HCT116 (cell line): Measurements from ENCODE around the gene RHOU. TPM values are rescaled to one million over a fixed set of nuclear protein-coding genes. Genes with fewer than 3 reads are reported as not detected.

Experiments
- ATAC-seq: fragments of 200-7000 bp; cut with Tn5 transposase; 2 replicates; pipeline ENCODE4 v1.9.1; 2020; ENCODE audit warnings: mild to moderate bottlenecking, moderate library complexity
- BruUV-seq: library from RNA; stranded (reverse); fragments of 400-500 nt; replicated peaks from 2 replicates; lab custom pipeline; 2021; lab: Mats Ljungman, UMichigan
- CTCF ChIA-PET: fragments of 300-600 bp; sonication (Branson Sonifier 250); formaldehyde crosslinking; loops from one replicate; lab custom pipeline; 2021; ENCODE audit warnings: antibody characterized with exemption; lab: Charles Lee
- POLR2A ChIA-PET: fragments of 300-600, 350-600 bp; sonication (Branson Sonifier 250); formaldehyde crosslinking; loops from one replicate; lab custom pipeline; 2021; ENCODE audit warnings: antibody characterized with exemption; lab: Charles Lee
- RAD21 ChIA-PET, 2 experiments: fragments of 300-600 bp; sonication (Branson Sonifier 250); formaldehyde crosslinking; loops; one replicate each; lab custom pipeline; 2023; ENCODE audit warnings: low total read pairs in 2 of 2; ENCODE audit not compliant: uncharacterized antibody in 2 of 2, unreplicated experiment in 2 of 2, low non-redundant PET in 1 of 2; lab: Charles Lee
- DNase-seq: peaks from one replicate; pipeline ENCODE4 v3.0.0-alpha.2; 2010; ENCODE audit warnings: low read depth, low spot score
- H2AFZ ChIP-seq: fragments of 200-600 bp; shearing (Covaris generic), sonication (generic); 2 replicates; pipeline ENCODE4 v1.6.1; 2017; ENCODE audit warnings: low read depth, mixed run types, mixed read lengths, antibody characterized with exemption, low read length; ENCODE audit not compliant: poor library complexity, severe bottlenecking
- H3K27ac ChIP-seq: 2 replicates; pipeline ENCODE4 v1.5.1; 2012; ENCODE audit warnings: low read depth, low read length
- H3K27me3 ChIP-seq: fragments of 200-600 bp; sonication (generic); 2 replicates; pipeline ENCODE4 v1.6.1; 2016; ENCODE audit warnings: mixed run types, low read length, mixed read lengths; ENCODE audit not compliant: insufficient read depth
- H3K36me3 ChIP-seq, 2 experiments: fragments of 200-500 bp in 1 of 2; fragments of 200-600 bp in 1 of 2; sonication (Bioruptor generic) in 1 of 2; sonication (generic) in 1 of 2; 2 replicates each; pipeline versions ENCODE4 v1.5.1 to v1.6.1; 2014 to 2016; ENCODE audit warnings: low read length in 2 of 2, inconsistent platforms in 1 of 2, mixed read lengths in 1 of 2, mixed run types in 1 of 2; ENCODE audit not compliant: insufficient read depth in 2 of 2, control insufficient read depth in 1 of 2
- H3K4me1 ChIP-seq, 2 experiments: fragments of 200-600 bp in 1 of 2; sonication (generic) in 1 of 2; 2 replicates each; pipeline versions ENCODE4 v1.5.1 to v1.6.1; 2012 to 2017; ENCODE audit warnings: low read length in 2 of 2, inconsistent platforms in 1 of 2, mild to moderate bottlenecking in 1 of 2, mixed read lengths in 1 of 2, mixed run types in 1 of 2, moderate library complexity in 1 of 2; ENCODE audit not compliant: insufficient read depth in 2 of 2, control insufficient read depth in 1 of 2
- H3K4me2 ChIP-seq: fragments of 200-600 bp; sonication (generic); 2 replicates; pipeline ENCODE4 v1.6.1; 2017; ENCODE audit warnings: mixed run types, low read length, mixed read lengths
- H3K4me3 ChIP-seq, 2 experiments: fragments of 200-600 bp in 1 of 2; sonication (generic) in 1 of 2; replicated peaks in 1 of 2; 2 replicates each; pipeline ENCODE4 v1.5.1; 2011 to 2016; ENCODE audit warnings: low read length in 2 of 2, control low read depth in 1 of 2, low read depth in 1 of 2, mild to moderate bottlenecking in 1 of 2, mixed read lengths in 1 of 2, mixed run types in 1 of 2
- H3K79me2 ChIP-seq: fragments of 200-600 bp; sonication (generic); 2 replicates; pipeline ENCODE4 v1.6.1; 2017; ENCODE audit warnings: mild to moderate bottlenecking, mixed run types, low read length, moderate library complexity, mixed read lengths; ENCODE audit not compliant: insufficient read depth
- H3K9ac ChIP-seq: fragments of 200-600 bp; sonication (generic); 2 replicates; pipeline ENCODE4 v1.6.1; 2016; ENCODE audit warnings: low read length, mixed read lengths
- H3K9me2 ChIP-seq: fragments of 200-600 bp; sonication (generic), shearing (Covaris generic); 2 replicates; pipeline ENCODE4 v1.6.1; 2017; ENCODE audit warnings: mixed run types, mild to moderate bottlenecking, moderate library complexity; ENCODE audit not compliant: insufficient read depth
- H3K9me3 ChIP-seq, 2 experiments: fragments of 200-500 bp in 1 of 2; fragments of 200-600 bp in 1 of 2; sonication (Bioruptor generic) in 1 of 2; sonication (generic) in 1 of 2; 2 replicates each; pipeline ENCODE4 v1.6.1; 2014 to 2017; ENCODE audit warnings: low read length in 2 of 2, mixed read lengths in 2 of 2, inconsistent platforms in 1 of 2, low read depth in 1 of 2, mild to moderate bottlenecking in 1 of 2, mixed run types in 1 of 2, moderate library complexity in 1 of 2; ENCODE audit not compliant: control insufficient read depth in 1 of 2, insufficient read depth in 1 of 2
- H4K20me1 ChIP-seq: fragments of 200-600 bp; sonication (generic), shearing (Covaris generic); 2 replicates; pipeline ENCODE4 v1.6.1; 2017; ENCODE audit warnings: mixed run types, mild to moderate bottlenecking, moderate library complexity; ENCODE audit not compliant: insufficient read depth
- CTCF ChIP-seq, 3 experiments: fragments of 200-600 bp in 1 of 3; sonication (generic) in 1 of 3; IDR thresholded peaks in 2 of 3; conservative IDR thresholded peaks in 1 of 3; 2 replicates each; pipeline ENCODE4 v1.5.1; 2012 to 2017; ENCODE audit warnings: low read depth in 2 of 3, low read length in 2 of 3, antibody characterized with exemption in 1 of 3, borderline replicate concordance in 1 of 3, control low read depth in 1 of 3, mild to moderate bottlenecking in 1 of 3, mixed read lengths in 1 of 3, mixed run types in 1 of 3, moderate library complexity in 1 of 3; ENCODE audit not compliant: insufficient read depth in 1 of 3
- EGR1 ChIP-seq: IDR thresholded peaks from 2 replicates; pipeline ENCODE4 v1.6.1; 2012; ENCODE audit warnings: low read depth
- ELF1 ChIP-seq: IDR thresholded peaks from 2 replicates; pipeline ENCODE4 v1.6.1; 2012; ENCODE audit warnings: low read depth, borderline replicate concordance
- EZH2 ChIP-seq: fragments of 200-600 bp; sonication (generic); IDR thresholded peaks from 2 replicates; pipeline ENCODE4 v1.6.1; 2017; ENCODE audit warnings: antibody characterized with exemption, mixed run types
- EZH2phosphoT487 ChIP-seq: fragments of 200-600 bp; IDR thresholded peaks from 2 replicates; pipeline ENCODE4 v1.6.1; 2018; ENCODE audit warnings: antibody characterized with exemption, borderline replicate concordance
- FOSL1 ChIP-seq: IDR thresholded peaks from 2 replicates; pipeline ENCODE4 v1.6.1; 2012; ENCODE audit warnings: low read depth
- POLR2A ChIP-seq: IDR thresholded peaks from 2 replicates; pipeline ENCODE4 v1.7.0; 2011; ENCODE audit warnings: borderline replicate concordance; ENCODE audit not compliant: insufficient read depth, insufficient read length; ENCODE audit errors: extremely low read depth
- POLR2AphosphoS5 ChIP-seq: IDR thresholded peaks from 2 replicates; pipeline ENCODE4 v1.6.1; 2011; ENCODE audit warnings: mild to moderate bottlenecking, low read depth, low read length, moderate library complexity
- SIN3A ChIP-seq: IDR thresholded peaks from 2 replicates; pipeline ENCODE4 v1.6.1; 2012; ENCODE audit warnings: low read depth
- ZNF274 ChIP-seq: fragments of 200-500 bp; sonication (Bioruptor generic); IDR thresholded peaks from 2 replicates; pipeline ENCODE4 v1.6.1; 2014; ENCODE audit warnings: mild to moderate bottlenecking, low read depth, low read length, inconsistent platforms
- intact Hi-C: fragments of 100-400 bp; cut with micrococcal nuclease; formaldehyde crosslinking; loops from 2 replicates; pipeline ENCODE4 v1.10.0; 2022
- total RNA-seq: library from RNA; stranded (reverse); gene quantifications from one replicate; pipeline ENCODE4 v1.2.1, GENCODE V29; 2021; ENCODE audit not compliant: unreplicated experiment
- TF ChIP-seq, protein P1 (sequence below): IDR thresholded peaks from 2 replicates; pipeline ENCODE4 v1.6.1; 2011; ENCODE audit warnings: mild to moderate bottlenecking, low read length, moderate library complexity; ENCODE audit not compliant: insufficient replicate concordance; ENCODE audit errors: extremely low read depth
- TF ChIP-seq, protein P2 (sequence below): IDR thresholded peaks from 2 replicates; pipeline ENCODE4 v1.6.1; 2012; ENCODE audit warnings: low read depth
- TF ChIP-seq, protein P3 (sequence below): IDR thresholded peaks from 2 replicates; pipeline ENCODE4 v1.6.1; 2012

The RHOU gene
- total RNA-seq, 1 experiment from 2014 or later: 4.0 TPM

DNA sequence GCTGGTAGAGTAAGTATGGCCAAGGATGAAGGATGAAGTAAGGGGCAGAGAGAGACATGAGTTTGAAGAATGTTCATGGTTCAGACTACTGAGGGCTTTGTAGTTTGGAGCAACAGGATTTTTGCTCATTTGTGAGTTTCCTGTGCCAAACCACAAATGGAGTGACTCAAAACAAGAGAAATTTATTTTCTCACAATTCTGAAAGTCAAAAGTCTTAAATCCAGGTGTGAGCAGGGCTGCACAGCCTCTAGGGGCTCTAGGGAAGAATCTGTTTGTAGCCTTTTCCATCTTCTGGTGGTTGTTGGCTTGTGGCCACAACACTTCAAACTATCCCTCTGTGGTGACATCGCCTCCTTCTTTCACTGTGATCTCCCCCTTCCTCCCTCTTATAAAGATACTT, 58.9 kb downstream of the RHOU start:
- no peak for ATAC-seq
- intact Hi-C loops: no loop called here
- Histone ChIP-seq H3K4me3 (no peak overlapping the region), H3K27me3 (no peaks in the 10 kb centered on the region), H3K36me3 (no peaks in the 10 kb centered on the region), H3K9me2 (no peaks in the 10 kb centered on the region), H3K9ac (no peak overlapping the region), H3K9me3 (no peaks in the 10 kb centered on the region), H3K4me2 (no peak overlapping the region), H3K27ac (no peak overlapping the region), H3K79me2 (no peaks in the 10 kb centered on the region), H3K4me1 (no peaks in the 10 kb centered on the region; a peak in 1 of 4 replicates), H4K20me1 (no peaks in the 10 kb centered on the region), H2AFZ (no peak overlapping the region)
- BruUV-seq: no TSS peak
- CTCF ChIA-PET: no interaction called here
- RAD21 ChIA-PET: no interaction called here
- DNase-seq: no peak
- POLR2A ChIA-PET: no interaction called here
- TF ChIP-seq, protein P1, sequence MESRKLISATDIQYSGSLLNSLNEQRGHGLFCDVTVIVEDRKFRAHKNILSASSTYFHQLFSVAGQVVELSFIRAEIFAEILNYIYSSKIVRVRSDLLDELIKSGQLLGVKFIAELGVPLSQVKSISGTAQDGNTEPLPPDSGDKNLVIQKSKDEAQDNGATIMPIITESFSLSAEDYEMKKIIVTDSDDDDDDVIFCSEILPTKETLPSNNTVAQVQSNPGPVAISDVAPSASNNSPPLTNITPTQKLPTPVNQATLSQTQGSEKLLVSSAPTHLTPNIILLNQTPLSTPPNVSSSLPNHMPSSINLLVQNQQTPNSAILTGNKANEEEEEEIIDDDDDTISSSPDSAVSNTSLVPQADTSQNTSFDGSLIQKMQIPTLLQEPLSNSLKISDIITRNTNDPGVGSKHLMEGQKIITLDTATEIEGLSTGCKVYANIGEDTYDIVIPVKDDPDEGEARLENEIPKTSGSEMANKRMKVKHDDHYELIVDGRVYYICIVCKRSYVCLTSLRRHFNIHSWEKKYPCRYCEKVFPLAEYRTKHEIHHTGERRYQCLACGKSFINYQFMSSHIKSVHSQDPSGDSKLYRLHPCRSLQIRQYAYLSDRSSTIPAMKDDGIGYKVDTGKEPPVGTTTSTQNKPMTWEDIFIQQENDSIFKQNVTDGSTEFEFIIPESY: no peak
- TF ChIP-seq POLR2AphosphoS5 (no peak), POLR2A (no peak), EGR1 (no peak), FOSL1 (no peak)

DNA sequence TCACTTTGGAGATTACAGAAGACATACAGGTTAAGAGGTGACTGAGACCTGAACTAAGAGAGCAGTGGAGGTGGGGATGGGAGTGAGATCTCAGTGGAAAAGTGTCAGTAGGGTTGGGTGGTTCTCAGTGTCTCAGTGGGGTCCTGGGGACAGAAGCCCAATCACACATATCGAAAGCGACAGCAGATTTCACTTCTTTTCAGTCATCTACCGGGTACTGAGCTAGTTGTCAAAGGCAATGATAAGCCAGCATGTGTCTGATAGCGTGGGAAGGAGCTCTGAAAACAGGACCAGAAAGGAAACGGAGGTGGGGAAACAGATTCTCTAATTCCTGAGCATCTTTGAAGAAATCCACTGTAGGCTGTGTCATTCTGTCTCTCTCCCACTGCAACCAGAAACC, 59.5 kb downstream of the RHOU start:
- ATAC-seq: no peak
- BruUV-seq: no TSS peak
- Histone ChIP-seq H3K9me3 (no peaks in the 10 kb centered on the region), H2AFZ (no peak overlapping the region), H3K9me2 (no peaks in the 10 kb centered on the region), H3K4me2 (no peak overlapping the region), H3K36me3 (no peaks in the 10 kb centered on the region), H4K20me1 (no peaks in the 10 kb centered on the region), H3K27me3 (no peaks in the 10 kb centered on the region), H3K4me3 (no peak overlapping the region), H3K9ac (no peak overlapping the region), H3K27ac (no peak overlapping the region), H3K4me1 (no peaks in the 10 kb centered on the region; a peak in 1 of 4 replicates), H3K79me2 (no peaks in the 10 kb centered on the region)
- no peak for DNase-seq
- RAD21 ChIA-PET: no interaction called here
- intact Hi-C loops: no loop called here
- POLR2A ChIA-PET: no interaction called here
- CTCF ChIA-PET: no interaction called here
- TF ChIP-seq ZNF274: no peak
- no peak for TF ChIP-seq SIN3A
- TF ChIP-seq EGR1: no peak
- no peak for TF ChIP-seq CTCF (IDR thresholded peaks at IDR 0.05 in 2 of 3, conservative IDR thresholded peaks at IDR 0.05 in 1 of 3; ENCODE audit: borderline replicate concordance in 1 of 3, insufficient read depth in 1 of 3, low read depth in 2 of 3, low read length in 2 of 3)
- TF ChIP-seq EZH2: no peak
- TF ChIP-seq ELF1: no peak
- TF ChIP-seq POLR2A: no peak
- TF ChIP-seq, protein P2, sequence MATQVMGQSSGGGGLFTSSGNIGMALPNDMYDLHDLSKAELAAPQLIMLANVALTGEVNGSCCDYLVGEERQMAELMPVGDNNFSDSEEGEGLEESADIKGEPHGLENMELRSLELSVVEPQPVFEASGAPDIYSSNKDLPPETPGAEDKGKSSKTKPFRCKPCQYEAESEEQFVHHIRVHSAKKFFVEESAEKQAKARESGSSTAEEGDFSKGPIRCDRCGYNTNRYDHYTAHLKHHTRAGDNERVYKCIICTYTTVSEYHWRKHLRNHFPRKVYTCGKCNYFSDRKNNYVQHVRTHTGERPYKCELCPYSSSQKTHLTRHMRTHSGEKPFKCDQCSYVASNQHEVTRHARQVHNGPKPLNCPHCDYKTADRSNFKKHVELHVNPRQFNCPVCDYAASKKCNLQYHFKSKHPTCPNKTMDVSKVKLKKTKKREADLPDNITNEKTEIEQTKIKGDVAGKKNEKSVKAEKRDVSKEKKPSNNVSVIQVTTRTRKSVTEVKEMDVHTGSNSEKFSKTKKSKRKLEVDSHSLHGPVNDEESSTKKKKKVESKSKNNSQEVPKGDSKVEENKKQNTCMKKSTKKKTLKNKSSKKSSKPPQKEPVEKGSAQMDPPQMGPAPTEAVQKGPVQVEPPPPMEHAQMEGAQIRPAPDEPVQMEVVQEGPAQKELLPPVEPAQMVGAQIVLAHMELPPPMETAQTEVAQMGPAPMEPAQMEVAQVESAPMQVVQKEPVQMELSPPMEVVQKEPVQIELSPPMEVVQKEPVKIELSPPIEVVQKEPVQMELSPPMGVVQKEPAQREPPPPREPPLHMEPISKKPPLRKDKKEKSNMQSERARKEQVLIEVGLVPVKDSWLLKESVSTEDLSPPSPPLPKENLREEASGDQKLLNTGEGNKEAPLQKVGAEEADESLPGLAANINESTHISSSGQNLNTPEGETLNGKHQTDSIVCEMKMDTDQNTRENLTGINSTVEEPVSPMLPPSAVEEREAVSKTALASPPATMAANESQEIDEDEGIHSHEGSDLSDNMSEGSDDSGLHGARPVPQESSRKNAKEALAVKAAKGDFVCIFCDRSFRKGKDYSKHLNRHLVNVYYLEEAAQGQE: no peak
- no peak for TF ChIP-seq EZH2phosphoT487
- TF ChIP-seq, protein P3, sequence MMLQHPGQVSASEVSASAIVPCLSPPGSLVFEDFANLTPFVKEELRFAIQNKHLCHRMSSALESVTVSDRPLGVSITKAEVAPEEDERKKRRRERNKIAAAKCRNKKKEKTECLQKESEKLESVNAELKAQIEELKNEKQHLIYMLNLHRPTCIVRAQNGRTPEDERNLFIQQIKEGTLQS: no peak
